Measurements from ENCODE around the gene NEO1.

GRCh38 chr15:73139041-73139743, 86.9 kb downstream of the NEO1 start:
- TF ChIP-seq RFX5 (IDR thresholded peaks at IDR 0.05; ENCODE audit: low read depth, low read length) (no peak), YBX1 (IDR thresholded peaks at IDR 0.05) (no peak), RFX7 (CRISPR knock-in tag; IDR thresholded peaks at IDR 0.05) (no peak), POU5F1 (IDR thresholded peaks at IDR 0.05; ENCODE audit: borderline replicate concordance, low read depth, low read length, partially characterized antibody) (no peak), CREM (IDR thresholded peaks at IDR 0.05; ENCODE audit: low read depth) (no peak), SMAD3 (CRISPR knock-in tag; conservative IDR thresholded peaks at IDR 0.05) (no peak), BRCA1 (IDR thresholded peaks at IDR 0.05) (no peak), BRCA1 (CRISPR knock-in tag; IDR thresholded peaks at IDR 0.05) (no peak), PRDM10 (IDR thresholded peaks at IDR 0.05; ENCODE audit: partially characterized antibody) (no peak), ESRRA (IDR thresholded peaks at IDR 0.05; ENCODE audit: borderline replicate concordance, low read depth) (no peak)
- TF ChIP-seq, protein P1, sequence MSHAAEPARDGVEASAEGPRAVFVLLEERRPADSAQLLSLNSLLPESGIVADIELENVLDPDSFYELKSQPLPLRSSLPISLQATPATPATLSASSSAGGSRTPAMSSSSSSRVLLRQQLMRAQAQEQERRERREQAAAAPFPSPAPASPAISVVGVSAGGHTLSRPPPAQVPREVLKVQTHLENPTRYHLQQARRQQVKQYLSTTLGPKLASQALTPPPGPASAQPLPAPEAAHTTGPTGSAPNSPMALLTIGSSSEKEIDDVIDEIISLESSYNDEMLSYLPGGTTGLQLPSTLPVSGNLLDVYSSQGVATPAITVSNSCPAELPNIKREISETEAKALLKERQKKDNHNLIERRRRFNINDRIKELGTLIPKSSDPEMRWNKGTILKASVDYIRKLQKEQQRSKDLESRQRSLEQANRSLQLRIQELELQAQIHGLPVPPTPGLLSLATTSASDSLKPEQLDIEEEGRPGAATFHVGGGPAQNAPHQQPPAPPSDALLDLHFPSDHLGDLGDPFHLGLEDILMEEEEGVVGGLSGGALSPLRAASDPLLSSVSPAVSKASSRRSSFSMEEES (CRISPR knock-in tag; IDR thresholded peaks at IDR 0.05) = no peak
